HepG2 (cell line): Measurements from ENCODE around the gene STX4. TPM values are rescaled to one million over a fixed set of nuclear protein-coding genes. Genes with fewer than 3 reads are reported as not detected.

Experiments used
- BRF2 ChIP-seq: sonication (generic); formaldehyde crosslinking; IDR thresholded peaks from 2 replicates; pipeline ENCODE4 v1.8.1; 2022; ENCODE audit warnings: mild to moderate bottlenecking, missing genetic modification reagents
- CBX5 ChIP-seq: sonication (generic); formaldehyde crosslinking; IDR thresholded peaks from 2 replicates; pipeline ENCODE4 v1.4.0; 2020; ENCODE audit warnings: missing genetic modification reagents, borderline replicate concordance
- CTCF ChIP-seq: sonication (generic); formaldehyde crosslinking; IDR thresholded peaks from 2 replicates; pipeline ENCODE4 v1.5.0; 2020; ENCODE audit warnings: mild to moderate bottlenecking, missing genetic modification reagents, moderate library complexity
- DZIP1 ChIP-seq: sonication (generic); formaldehyde crosslinking; IDR thresholded peaks from 2 replicates; pipeline ENCODE4 v1.5.0; 2020; ENCODE audit warnings: mild to moderate bottlenecking, missing genetic modification reagents
- IRF1 ChIP-seq: sonication (generic); formaldehyde crosslinking; IDR thresholded peaks from 2 replicates; pipeline ENCODE4 v1.4.0; 2020; ENCODE audit warnings: low read depth, mild to moderate bottlenecking, missing genetic modification reagents
- KDM5B ChIP-seq: sonication (generic); formaldehyde crosslinking; IDR thresholded peaks from 2 replicates; pipeline ENCODE4 v1.4.0; 2020; ENCODE audit warnings: missing genetic modification reagents, mild to moderate bottlenecking, borderline replicate concordance
- MED13 ChIP-seq: sonication (generic); formaldehyde crosslinking; IDR thresholded peaks from 2 replicates; pipeline ENCODE4 v1.5.0; 2020; ENCODE audit warnings: missing genetic modification reagents
- NFE2L2 ChIP-seq: fragments of 150-350 bp; IDR thresholded peaks from 2 replicates; pipeline ENCODE4 v1.6.1; 2014; ENCODE audit warnings: low read length
- NFIB ChIP-seq: sonication (generic); formaldehyde crosslinking; IDR thresholded peaks from 2 replicates; pipeline ENCODE4 v1.9.0; 2021; ENCODE audit warnings: missing genetic modification reagents, mild to moderate bottlenecking, borderline replicate concordance
- RERE ChIP-seq: IDR thresholded peaks from 2 replicates; pipeline ENCODE4 v1.6.1; 2016; ENCODE audit warnings: low read depth, missing genetic modification reagents, missing compliant biosample characterization
- TBX2 ChIP-seq: sonication (generic); formaldehyde crosslinking; IDR thresholded peaks from 2 replicates; pipeline ENCODE4 v1.5.0; 2020; ENCODE audit warnings: missing genetic modification reagents, mild to moderate bottlenecking, borderline replicate concordance
- ZNF205 ChIP-seq: IDR thresholded peaks from 2 replicates; pipeline ENCODE4 v1.6.1; 2018; ENCODE audit warnings: missing biosample characterization, missing genetic modification reagents
- ZNF383 ChIP-seq: sonication (generic); formaldehyde crosslinking; IDR thresholded peaks from 2 replicates; pipeline ENCODE4 v1.4.0; 2020; ENCODE audit warnings: missing genetic modification reagents, mild to moderate bottlenecking, borderline replicate concordance
- ZNF569 ChIP-seq: sonication (generic); formaldehyde crosslinking; IDR thresholded peaks from 2 replicates; pipeline ENCODE4 v1.5.0; 2020; ENCODE audit warnings: mild to moderate bottlenecking, missing genetic modification reagents, moderate library complexity, borderline replicate concordance
- ZNF576 ChIP-seq: sonication (generic); formaldehyde crosslinking; IDR thresholded peaks from 2 replicates; pipeline ENCODE4 v1.4.0; 2020; ENCODE audit warnings: mild to moderate bottlenecking, missing genetic modification reagents
- ZNF816 ChIP-seq: sonication (generic); formaldehyde crosslinking; IDR thresholded peaks from 2 replicates; pipeline ENCODE4 v1.8.0; 2022; ENCODE audit warnings: missing genetic modification reagents, mild to moderate bottlenecking, borderline replicate concordance
- polyA plus RNA-seq, 8 experiments: library from polyadenylated mRNA; depleted of rRNA in 3 of 8; stranded (reverse) in 7 of 8; unstranded in 1 of 8; fragments of >200 nt; fragmentation: Illumina TruSeq in 4 of 8; extraction: Trizol in 4 of 8; gene quantifications; 2 replicates each; pipeline versions ENCODE4 v1.2.1 to v1.2.3, GENCODE V29; 2011 to 2016; ENCODE audit warnings: low read depth in 4 of 8, missing spikeins in 1 of 8, mixed read lengths in 1 of 8; ENCODE audit not compliant: insufficient read depth in 1 of 8
- total RNA-seq, 5 experiments: library from RNA; depleted of rRNA; stranded (reverse); fragments of >200 nt; fragmentation: Illumina TruSeq; extraction: Trizol; gene quantifications; 2 replicates each; pipeline ENCODE4 v1.2.3, GENCODE V29; 2016; ENCODE audit warnings: low read depth in 1 of 5

The STX4 gene
- total and polyA plus RNA-seq, 2 of the 13 experiments (the other 11 are each of a cell fraction or from before 2014, with no cell fraction given): 29.2 to 34.6 TPM

- no peak for TF ChIP-seq IRF1 (CRISPR knock-in tag)
- TF ChIP-seq CBX5 (CRISPR knock-in tag): no peak
- TF ChIP-seq ZNF205: peak; percentile 51; the same call in 1 of the 2 replicates
- TF ChIP-seq ZNF383 (CRISPR knock-in tag): no peak
- no peak for TF ChIP-seq NFIB (CRISPR knock-in tag)
- peak; percentile 79 for TF ChIP-seq KDM5B (CRISPR knock-in tag)
- TF ChIP-seq RERE (CRISPR knock-in tag): no peak
- TF ChIP-seq ZNF576 (CRISPR knock-in tag): no peak
- no peak for TF ChIP-seq BRF2 (CRISPR knock-in tag)
- no peak for TF ChIP-seq NFE2L2
- peak; percentile 73; the same call in 1 of the 2 replicates for TF ChIP-seq DZIP1 (CRISPR knock-in tag)
- peak; percentile 76; the same call in 1 of the 2 replicates for TF ChIP-seq MED13 (CRISPR knock-in tag)
- TF ChIP-seq ZNF816 (CRISPR knock-in tag): peak; percentile 89
- TF ChIP-seq ZNF569 (CRISPR knock-in tag): no peak
- peak; percentile 43 for TF ChIP-seq CTCF (CRISPR knock-in tag)
- no peak; the same call in 1 of the 2 replicates for TF ChIP-seq TBX2 (CRISPR knock-in tag)
These were observed 36.2 kb upstream of the STX4 start (continued) for GRCh38 chr16:30996985-30997724.
